ENCODE measurements around the gene KAZALD1.
A peak's percentile ranks its signal among the peaks of the same experiment; 100 is the strongest.

KAZALD1 gene

DNA sequence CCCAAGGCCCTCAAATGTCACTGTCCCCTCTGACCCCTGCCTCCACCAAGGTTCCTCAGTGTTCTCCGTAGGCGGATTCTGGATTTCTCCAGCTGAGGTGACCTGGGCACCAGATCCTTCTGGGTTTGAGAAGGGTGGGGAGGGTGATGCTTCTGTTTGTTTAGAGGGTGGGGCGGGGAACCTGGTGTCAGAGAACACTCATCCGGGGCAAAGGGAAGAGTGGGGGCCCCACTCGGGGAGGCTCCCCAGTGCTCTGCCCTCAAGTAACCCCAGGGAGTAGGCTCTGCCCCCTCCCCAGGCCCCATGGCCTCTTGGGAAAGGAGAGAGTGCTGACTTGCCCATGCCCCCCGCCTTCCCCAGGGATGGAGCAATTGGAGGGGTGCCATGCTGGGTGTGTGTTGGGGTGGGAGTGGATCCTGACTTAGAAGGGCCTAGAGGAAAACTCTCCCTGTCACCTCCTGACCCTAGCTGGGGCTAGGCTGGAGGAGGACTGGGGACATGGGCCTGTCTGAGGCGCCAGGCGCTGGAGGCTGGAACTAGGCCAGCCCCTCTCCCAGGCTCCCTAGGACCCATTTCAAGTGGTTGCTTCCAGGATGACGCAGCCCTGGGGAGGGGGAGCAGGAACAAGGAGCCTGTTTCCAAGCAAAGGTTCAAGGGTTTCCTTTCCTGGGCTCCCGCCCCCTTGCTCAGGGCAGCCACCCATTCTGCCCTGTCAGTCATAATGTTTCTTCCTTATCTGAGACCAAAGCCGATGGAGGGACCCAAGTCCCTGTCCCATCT lies 27.9 kb downstream of the KAZALD1 start:
- Histone ChIP-seq H3K4me3 (ENCODE audit: low read depth, low read length) (no peak overlapping the region), H3K9me3 (ENCODE audit: control insufficient read depth, insufficient read depth, low read depth, low read length) (no peaks in the 10 kb centered on the region), H3K4me1 (ENCODE audit: control insufficient read depth, insufficient read depth, low read length) (no peaks in the 10 kb centered on the region), H3K27ac (ENCODE audit: extremely low read depth, low read depth, low read length) (no peak overlapping the region), H3K36me3 (ENCODE audit: control insufficient read depth in 2 of 2, insufficient read depth in 1 of 2, low read length in 2 of 2) (no peaks in the 10 kb centered on the region)
- ChIA-PET POLR2A (no interaction called here), CTCF (interaction anchor here (0.6 to 16.6 kb wide), 3 partner anchors 38 to 352 kb away, joined by 3 to 506 read pairs (median 4); partner anchors contain the start of gene TLX1)
- TF ChIP-seq ZNF335 (tag by site-specific recombination; conservative IDR thresholded peaks at IDR 0.05) = no peak
- no peak for TF ChIP-seq ZNF660 (tag by site-specific recombination; IDR thresholded peaks at IDR 0.05)
- no peak for TF ChIP-seq ZNF561 (tag by site-specific recombination; IDR thresholded peaks at IDR 0.05; ENCODE audit: borderline replicate concordance)
- no peak for TF ChIP-seq RBAK (tag by site-specific recombination; IDR thresholded peaks at IDR 0.05)
- TF ChIP-seq ZNF626 (tag by site-specific recombination; IDR thresholded peaks at IDR 0.05) = no peak
- TF ChIP-seq KLF1 (tag by site-specific recombination; IDR thresholded peaks at IDR 0.05) = peak; percentile 94
- TF ChIP-seq ZNF433 (tag by site-specific recombination; IDR thresholded peaks at IDR 0.05; ENCODE audit: low read depth) = no peak
- TF ChIP-seq ZNF169 (tag by site-specific recombination; IDR thresholded peaks at IDR 0.05) = no peak
- no peak for TF ChIP-seq ZNF266 (tag by site-specific recombination; IDR thresholded peaks at IDR 0.05; ENCODE audit: low read depth)
- TF ChIP-seq OVOL3 (tag by site-specific recombination; IDR thresholded peaks at IDR 0.05) = no peak
- no peak for TF ChIP-seq ZNF658 (tag by site-specific recombination; IDR thresholded peaks at IDR 0.05)
- TF ChIP-seq, protein P1, sequence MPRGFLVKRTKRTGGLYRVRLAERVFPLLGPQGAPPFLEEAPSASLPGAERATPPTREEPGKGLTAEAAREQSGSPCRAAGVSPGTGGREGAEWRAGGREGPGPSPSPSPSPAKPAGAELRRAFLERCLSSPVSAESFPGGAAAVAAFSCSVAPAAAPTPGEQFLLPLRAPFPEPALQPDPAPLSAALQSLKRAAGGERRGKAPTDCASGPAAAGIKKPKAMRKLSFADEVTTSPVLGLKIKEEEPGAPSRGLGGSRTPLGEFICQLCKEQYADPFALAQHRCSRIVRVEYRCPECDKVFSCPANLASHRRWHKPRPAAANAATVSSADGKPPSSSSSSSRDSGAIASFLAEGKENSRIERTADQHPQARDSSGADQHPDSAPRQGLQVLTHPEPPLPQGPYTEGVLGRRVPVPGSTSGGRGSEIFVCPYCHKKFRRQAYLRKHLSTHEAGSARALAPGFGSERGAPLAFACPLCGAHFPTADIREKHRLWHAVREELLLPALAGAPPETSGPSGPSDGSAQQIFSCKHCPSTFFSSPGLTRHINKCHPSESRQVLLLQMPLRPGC (tag by site-specific recombination; IDR thresholded peaks at IDR 0.05) = no peak
- peak; percentile 25; the same call in 1 of the 2 replicates for TF ChIP-seq ZBTB48 (tag by site-specific recombination; IDR thresholded peaks at IDR 0.05)
- peak; percentile 69; the same call in 1 of the 2 replicates for TF ChIP-seq ZNF223 (tag by site-specific recombination; IDR thresholded peaks at IDR 0.05)
- no peak for TF ChIP-seq ZNF391 (tag by site-specific recombination; IDR thresholded peaks at IDR 0.05; ENCODE audit: borderline replicate concordance, low read depth)
- no peak for TF ChIP-seq TCF7L2 (IDR thresholded peaks at IDR 0.05; ENCODE audit: borderline replicate concordance, low read depth, low read length)
- no peak for TF ChIP-seq KLF9 (tag by site-specific recombination; IDR thresholded peaks at IDR 0.05; ENCODE audit: low read depth)
- TF ChIP-seq, protein P2, sequence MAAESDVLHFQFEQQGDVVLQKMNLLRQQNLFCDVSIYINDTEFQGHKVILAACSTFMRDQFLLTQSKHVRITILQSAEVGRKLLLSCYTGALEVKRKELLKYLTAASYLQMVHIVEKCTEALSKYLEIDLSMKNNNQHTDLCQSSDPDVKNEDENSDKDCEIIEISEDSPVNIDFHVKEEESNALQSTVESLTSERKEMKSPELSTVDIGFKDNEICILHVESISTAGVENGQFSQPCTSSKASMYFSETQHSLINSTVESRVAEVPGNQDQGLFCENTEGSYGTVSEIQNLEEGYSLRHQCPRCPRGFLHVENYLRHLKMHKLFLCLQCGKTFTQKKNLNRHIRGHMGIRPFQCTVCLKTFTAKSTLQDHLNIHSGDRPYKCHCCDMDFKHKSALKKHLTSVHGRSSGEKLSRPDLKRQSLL (tag by site-specific recombination; IDR thresholded peaks at IDR 0.05) = peak; percentile 56; the same call in 1 of the 2 replicates
- TF ChIP-seq, protein P3, sequence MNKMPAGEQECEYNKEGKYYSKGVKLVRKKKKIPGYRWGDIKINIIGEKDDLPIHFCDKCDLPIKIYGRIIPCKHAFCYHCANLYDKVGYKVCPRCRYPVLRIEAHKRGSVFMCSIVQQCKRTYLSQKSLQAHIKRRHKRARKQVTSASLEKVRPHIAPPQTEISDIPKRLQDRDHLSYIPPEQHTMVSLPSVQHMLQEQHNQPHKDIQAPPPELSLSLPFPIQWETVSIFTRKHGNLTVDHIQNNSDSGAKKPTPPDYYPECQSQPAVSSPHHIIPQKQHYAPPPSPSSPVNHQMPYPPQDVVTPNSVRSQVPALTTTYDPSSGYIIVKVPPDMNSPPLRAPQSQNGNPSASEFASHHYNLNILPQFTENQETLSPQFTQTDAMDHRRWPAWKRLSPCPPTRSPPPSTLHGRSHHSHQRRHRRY (tag by site-specific recombination; IDR thresholded peaks at IDR 0.05) = no peak
- TF ChIP-seq, protein P4, sequence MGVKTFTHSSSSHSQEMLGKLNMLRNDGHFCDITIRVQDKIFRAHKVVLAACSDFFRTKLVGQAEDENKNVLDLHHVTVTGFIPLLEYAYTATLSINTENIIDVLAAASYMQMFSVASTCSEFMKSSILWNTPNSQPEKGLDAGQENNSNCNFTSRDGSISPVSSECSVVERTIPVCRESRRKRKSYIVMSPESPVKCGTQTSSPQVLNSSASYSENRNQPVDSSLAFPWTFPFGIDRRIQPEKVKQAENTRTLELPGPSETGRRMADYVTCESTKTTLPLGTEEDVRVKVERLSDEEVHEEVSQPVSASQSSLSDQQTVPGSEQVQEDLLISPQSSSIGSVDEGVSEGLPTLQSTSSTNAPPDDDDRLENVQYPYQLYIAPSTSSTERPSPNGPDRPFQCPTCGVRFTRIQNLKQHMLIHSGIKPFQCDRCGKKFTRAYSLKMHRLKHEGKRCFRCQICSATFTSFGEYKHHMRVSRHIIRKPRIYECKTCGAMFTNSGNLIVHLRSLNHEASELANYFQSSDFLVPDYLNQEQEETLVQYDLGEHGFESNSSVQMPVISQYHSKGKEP (tag by site-specific recombination; IDR thresholded peaks at IDR 0.05) = no peak
- TF ChIP-seq ZNF830 (tag by site-specific recombination; IDR thresholded peaks at IDR 0.05; ENCODE audit: low read depth) = no peak
- TF ChIP-seq, protein P5, sequence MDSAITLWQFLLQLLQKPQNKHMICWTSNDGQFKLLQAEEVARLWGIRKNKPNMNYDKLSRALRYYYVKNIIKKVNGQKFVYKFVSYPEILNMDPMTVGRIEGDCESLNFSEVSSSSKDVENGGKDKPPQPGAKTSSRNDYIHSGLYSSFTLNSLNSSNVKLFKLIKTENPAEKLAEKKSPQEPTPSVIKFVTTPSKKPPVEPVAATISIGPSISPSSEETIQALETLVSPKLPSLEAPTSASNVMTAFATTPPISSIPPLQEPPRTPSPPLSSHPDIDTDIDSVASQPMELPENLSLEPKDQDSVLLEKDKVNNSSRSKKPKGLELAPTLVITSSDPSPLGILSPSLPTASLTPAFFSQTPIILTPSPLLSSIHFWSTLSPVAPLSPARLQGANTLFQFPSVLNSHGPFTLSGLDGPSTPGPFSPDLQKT (IDR thresholded peaks at IDR 0.05; ENCODE audit: borderline replicate concordance, low read depth, low read length) = no peak
- TF ChIP-seq WT1 (tag by site-specific recombination; IDR thresholded peaks at IDR 0.05) = no peak
- no peak for TF ChIP-seq ZNF501 (tag by site-specific recombination; IDR thresholded peaks at IDR 0.05)
- TF ChIP-seq, protein P6, sequence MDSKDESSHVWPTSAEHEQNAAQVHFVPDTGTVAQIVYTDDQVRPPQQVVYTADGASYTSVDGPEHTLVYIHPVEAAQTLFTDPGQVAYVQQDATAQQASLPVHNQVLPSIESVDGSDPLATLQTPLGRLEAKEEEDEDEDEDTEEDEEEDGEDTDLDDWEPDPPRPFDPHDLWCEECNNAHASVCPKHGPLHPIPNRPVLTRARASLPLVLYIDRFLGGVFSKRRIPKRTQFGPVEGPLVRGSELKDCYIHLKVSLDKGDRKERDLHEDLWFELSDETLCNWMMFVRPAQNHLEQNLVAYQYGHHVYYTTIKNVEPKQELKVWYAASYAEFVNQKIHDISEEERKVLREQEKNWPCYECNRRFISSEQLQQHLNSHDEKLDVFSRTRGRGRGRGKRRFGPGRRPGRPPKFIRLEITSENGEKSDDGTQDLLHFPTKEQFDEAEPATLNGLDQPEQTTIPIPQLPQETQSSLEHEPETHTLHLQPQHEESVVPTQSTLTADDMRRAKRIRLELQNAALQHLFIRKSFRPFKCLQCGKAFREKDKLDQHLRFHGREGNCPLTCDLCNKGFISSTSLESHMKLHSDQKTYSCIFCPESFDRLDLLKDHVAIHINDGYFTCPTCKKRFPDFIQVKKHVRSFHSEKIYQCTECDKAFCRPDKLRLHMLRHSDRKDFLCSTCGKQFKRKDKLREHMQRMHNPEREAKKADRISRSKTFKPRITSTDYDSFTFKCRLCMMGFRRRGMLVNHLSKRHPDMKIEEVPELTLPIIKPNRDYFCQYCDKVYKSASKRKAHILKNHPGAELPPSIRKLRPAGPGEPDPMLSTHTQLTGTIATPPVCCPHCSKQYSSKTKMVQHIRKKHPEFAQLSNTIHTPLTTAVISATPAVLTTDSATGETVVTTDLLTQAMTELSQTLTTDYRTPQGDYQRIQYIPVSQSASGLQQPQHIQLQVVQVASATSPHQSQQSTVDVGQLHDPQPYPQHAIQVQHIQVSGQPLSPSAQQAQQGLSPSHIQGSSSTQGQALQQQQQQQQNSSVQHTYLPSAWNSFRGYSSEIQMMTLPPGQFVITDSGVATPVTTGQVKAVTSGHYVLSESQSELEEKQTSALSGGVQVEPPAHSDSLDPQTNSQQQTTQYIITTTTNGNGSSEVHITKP (tag by site-specific recombination; IDR thresholded peaks at IDR 0.05) = peak; percentile 84
- no peak for TF ChIP-seq KLF16 (tag by site-specific recombination; IDR thresholded peaks at IDR 0.05)
- TF ChIP-seq TRIM28 (IDR thresholded peaks at IDR 0.05; ENCODE audit: borderline replicate concordance, low read length) = no peak
- TF ChIP-seq SCRT1 (tag by site-specific recombination; IDR thresholded peaks at IDR 0.05; ENCODE audit: borderline replicate concordance) = no peak

Data from HEK293 (cell line).